KMS-11 (cell line): ENCODE results near the gene PRLR.

Source experiments
- H2AFZ ChIP-seq: fragments of 200-600 bp; sonication (generic); 2 replicates; pipeline ENCODE4 v1.6.1; 2016; ENCODE audit warnings: antibody characterized with exemption, mixed run types, low read depth
- H3K27ac ChIP-seq: fragments of 200-600 bp; sonication (generic); 2 replicates; pipeline ENCODE4 v1.6.1; 2016; ENCODE audit warnings: mild to moderate bottlenecking, mixed run types
- H3K27me3 ChIP-seq: fragments of 200-600 bp; sonication (generic); 2 replicates; pipeline ENCODE4 v1.6.1; 2017; ENCODE audit warnings: mild to moderate bottlenecking, low read depth, mixed run types, moderate library complexity; ENCODE audit not compliant: insufficient read depth
- H3K36me3 ChIP-seq: fragments of 200-600 bp; sonication (generic); 2 replicates; pipeline ENCODE4 v1.6.1; 2017; ENCODE audit warnings: mild to moderate bottlenecking, mixed run types; ENCODE audit not compliant: insufficient read depth
- H3K4me1 ChIP-seq: fragments of 200-600 bp; sonication (generic); 2 replicates; pipeline ENCODE4 v1.6.1; 2016; ENCODE audit warnings: mild to moderate bottlenecking, low read depth, mixed run types; ENCODE audit not compliant: poor library complexity, severe bottlenecking
- H3K4me2 ChIP-seq: fragments of 200-600 bp; sonication (generic); 2 replicates; pipeline ENCODE4 v1.7.0; 2016; ENCODE audit warnings: mild to moderate bottlenecking, mixed run types
- H3K4me3 ChIP-seq: fragments of 200-600 bp; sonication (generic); IDR thresholded peaks from 2 replicates; pipeline ENCODE4 v1.6.1; 2017; ENCODE audit warnings: low read depth, low read length, mixed read lengths; ENCODE audit not compliant: insufficient read depth
- H3K79me2 ChIP-seq: fragments of 200-600 bp; sonication (generic); 2 replicates; pipeline ENCODE4 v1.6.1; 2016; ENCODE audit warnings: low read depth, mixed run types; ENCODE audit not compliant: insufficient read depth
- H3K9ac ChIP-seq: fragments of 200-600 bp; sonication (generic); 2 replicates; pipeline ENCODE4 v1.6.1; 2016; ENCODE audit warnings: mild to moderate bottlenecking, mixed run types
- H4K20me1 ChIP-seq: fragments of 200-600 bp; sonication (generic); 2 replicates; pipeline ENCODE4 v1.6.1; 2016; ENCODE audit warnings: mild to moderate bottlenecking, mixed run types; ENCODE audit not compliant: insufficient read depth
- CTCF ChIP-seq: fragments of 200-600 bp; sonication (generic); conservative IDR thresholded peaks from 2 replicates; pipeline ENCODE4 v1.6.1; 2017; ENCODE audit warnings: low read depth, mild to moderate bottlenecking, antibody characterized with exemption, low read length, moderate library complexity, mixed read lengths

PRLR gene

DNA sequence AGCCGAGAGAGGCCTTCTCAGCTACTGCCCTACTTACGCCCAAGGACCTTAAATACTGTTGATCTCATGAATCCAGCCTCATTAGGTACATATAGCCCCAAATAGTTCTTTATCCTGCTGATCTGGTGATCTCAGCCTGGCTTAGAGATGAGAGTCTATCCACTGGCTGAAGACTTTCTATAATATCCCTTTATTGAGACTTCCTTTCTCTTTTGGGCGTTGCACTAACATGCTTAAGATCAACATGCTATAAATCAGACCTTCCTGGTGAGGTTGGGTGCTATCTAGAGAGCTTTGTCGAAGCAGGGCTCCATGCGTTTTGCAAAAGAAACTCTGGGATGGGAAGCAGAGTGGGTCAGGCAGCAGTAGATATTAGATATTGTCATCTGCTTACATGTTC lies 138.6 kb downstream of the PRLR start:
- no peaks in the 10 kb centered on the region for H3K79me2 ChIP-seq
- no peak overlapping the region for H3K27ac ChIP-seq
- H4K20me1 ChIP-seq = no peaks in the 10 kb centered on the region
- H3K4me1 ChIP-seq = peaks cover 11% of the 10 kb centered on the region
- H3K27me3 ChIP-seq = no peaks in the 10 kb centered on the region
- no peak for TF ChIP-seq CTCF
- H3K4me2 ChIP-seq = no peak overlapping the region
- H3K4me3 ChIP-seq = no peak overlapping the region
- no peak overlapping the region for H3K9ac ChIP-seq
- no peaks in the 10 kb centered on the region for H3K36me3 ChIP-seq
- H2AFZ ChIP-seq = no peak overlapping the region

DNA sequence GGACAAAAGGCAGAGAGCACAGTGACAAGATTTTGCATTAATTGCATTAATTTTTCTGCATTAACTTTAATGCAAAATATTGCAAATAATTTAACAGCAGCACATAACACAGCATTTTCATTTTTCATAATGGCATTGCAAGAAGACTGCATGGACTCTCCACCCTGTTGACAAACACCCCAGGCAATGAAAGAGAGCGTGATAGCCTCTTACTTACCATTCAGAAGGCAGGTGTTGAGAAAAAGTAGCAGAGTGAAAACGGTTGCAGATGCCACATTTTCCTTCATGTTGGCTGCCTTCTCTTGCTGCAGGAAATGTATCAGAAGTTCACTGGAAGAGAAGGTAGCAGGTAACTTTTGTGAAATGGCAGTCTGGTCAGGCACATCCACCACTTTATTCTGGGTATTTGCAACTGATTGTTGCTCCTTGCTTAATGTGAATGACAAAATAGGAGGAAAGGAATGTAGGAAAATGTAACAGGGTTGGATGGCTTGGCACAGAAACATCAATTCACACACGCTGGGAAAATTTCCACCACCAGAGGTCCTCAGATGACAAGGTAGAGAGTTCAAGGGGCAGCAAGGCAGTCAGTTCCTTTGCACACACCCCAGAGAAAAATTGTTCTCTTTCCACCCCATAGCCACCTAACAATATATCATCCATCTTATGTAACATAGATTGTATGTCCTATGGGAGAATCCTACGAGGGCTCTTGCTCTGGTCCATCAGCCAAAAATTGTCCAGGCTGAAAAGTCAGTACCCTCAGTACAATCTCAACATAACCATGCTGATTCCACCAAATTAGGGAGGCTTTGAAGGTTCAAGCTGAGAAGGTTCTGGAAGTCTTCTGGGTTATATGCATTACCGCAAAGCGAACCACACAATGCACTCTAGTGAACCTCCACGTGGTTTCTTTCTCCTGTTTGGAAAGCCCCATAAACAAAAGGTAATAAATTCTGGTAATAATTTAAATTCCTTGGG lies 140.7 kb downstream of the PRLR start:
- H3K4me1 ChIP-seq = peaks cover 11% of the 10 kb centered on the region
- TF ChIP-seq CTCF = peak; percentile 81
- peak overlapping the region; percentile 8; the same call in 1 of the 2 replicates for H2AFZ ChIP-seq
- no peaks in the 10 kb centered on the region for H3K36me3 ChIP-seq
- H3K27me3 ChIP-seq = no peaks in the 10 kb centered on the region
- H4K20me1 ChIP-seq = no peaks in the 10 kb centered on the region
- H3K4me2 ChIP-seq = no peak overlapping the region; the same call in 1 of the 2 replicates
- H3K79me2 ChIP-seq = no peaks in the 10 kb centered on the region
- no peak overlapping the region for H3K4me3 ChIP-seq
- H3K9ac ChIP-seq = no peak overlapping the region
- H3K27ac ChIP-seq = no peak overlapping the region

GRCh38 chr5:35087991-35088390 lies 142.3 kb downstream of the PRLR start:
- TF ChIP-seq CTCF = no peak
- no peak overlapping the region for H3K4me2 ChIP-seq
- H3K36me3 ChIP-seq = no peaks in the 10 kb centered on the region
- no peaks in the 10 kb centered on the region for H3K27me3 ChIP-seq
- H2AFZ ChIP-seq = no peak overlapping the region
- H3K9ac ChIP-seq = no peak overlapping the region
- peaks cover 11% of the 10 kb centered on the region for H3K4me1 ChIP-seq
- H4K20me1 ChIP-seq = no peaks in the 10 kb centered on the region
- H3K79me2 ChIP-seq = no peaks in the 10 kb centered on the region
- H3K27ac ChIP-seq = no peak overlapping the region
- H3K4me3 ChIP-seq = no peak overlapping the region

DNA sequence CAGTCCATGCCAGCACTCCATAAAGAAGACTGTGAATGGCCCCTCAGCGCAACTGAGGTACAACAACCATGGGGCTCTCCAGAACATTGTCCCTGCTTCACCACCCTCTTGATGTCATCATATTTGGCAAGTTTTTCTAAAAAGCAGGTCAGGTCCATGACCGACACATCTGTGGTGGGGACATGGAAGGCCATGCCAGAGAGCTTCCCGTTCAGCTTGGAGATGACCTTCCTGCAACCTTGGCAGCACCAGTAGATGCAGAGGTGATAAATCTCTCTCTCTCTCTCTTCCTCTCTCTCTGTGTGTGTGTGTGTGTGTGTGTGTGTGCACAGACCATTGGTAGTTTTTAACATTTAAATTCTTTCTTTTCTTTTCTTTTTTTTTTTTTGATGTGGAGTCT lies 147.1 kb downstream of the PRLR start:
- Histone ChIP-seq H2AFZ (no peak overlapping the region), H3K4me2 (no peak overlapping the region)
- TF ChIP-seq CTCF = no peak

More for the DNA sequence above, 147.1 kb downstream of the PRLR start:
- no peaks in the 10 kb centered on the region for H3K4me1 ChIP-seq
- H4K20me1 ChIP-seq = no peaks in the 10 kb centered on the region
- no peak overlapping the region for H3K4me3 ChIP-seq
- no peaks in the 10 kb centered on the region for H3K36me3 ChIP-seq
- no peak overlapping the region for H3K27ac ChIP-seq
- no peaks in the 10 kb centered on the region for H3K27me3 ChIP-seq
- H3K79me2 ChIP-seq = no peaks in the 10 kb centered on the region
- no peak overlapping the region for H3K9ac ChIP-seq
